GM12878 (cell line): ENCODE measurements around the gene NR1D1. TPM values are rescaled to one million over a fixed set of nuclear protein-coding genes. Genes with fewer than 3 reads are reported as not detected.
A peak's percentile ranks its signal among the peaks of the same experiment; 100 is the strongest.

Source experiments
- ATF3 ChIP-seq: IDR thresholded peaks from 2 replicates; pipeline ENCODE4 v1.6.1; 2011; ENCODE audit warnings: low read depth, mild to moderate bottlenecking, low read length, moderate library complexity, borderline replicate concordance; ENCODE audit errors: extremely low read depth
- ATF7 ChIP-seq: fragments of 450-650 bp; IDR thresholded peaks from 2 replicates; pipeline ENCODE4 v1.6.1; 2016; ENCODE audit warnings: low read depth, mild to moderate bottlenecking
- BCLAF1 ChIP-seq: fragments of 450-650 bp; IDR thresholded peaks from 2 replicates; pipeline ENCODE4 v1.6.1; 2017; ENCODE audit warnings: antibody characterized with exemption, mild to moderate bottlenecking, moderate library complexity
- E2F8 ChIP-seq: fragments of 450-650 bp; IDR thresholded peaks from 2 replicates; pipeline ENCODE4 v1.6.1; 2018; ENCODE audit warnings: mild to moderate bottlenecking, low read depth, moderate library complexity; ENCODE audit not compliant: partially characterized antibody
- ESRRA ChIP-seq: IDR thresholded peaks from 2 replicates; pipeline ENCODE4 v1.6.1; 2012; ENCODE audit warnings: mild to moderate bottlenecking, low read length, improper control_type of control experiment
- ETV6 ChIP-seq, 2 experiments: fragments of 450-650 bp in 1 of 2; IDR thresholded peaks in 1 of 2; conservative IDR thresholded peaks in 1 of 2; 2 replicates each; pipeline ENCODE4 v1.6.1; 2014; ENCODE audit warnings: antibody characterized with exemption in 1 of 2, borderline replicate concordance in 1 of 2, low read depth in 1 of 2, mild to moderate bottlenecking in 1 of 2, moderate library complexity in 1 of 2
- FOXM1 ChIP-seq: IDR thresholded peaks from 2 replicates; pipeline ENCODE4 v1.6.1; 2012; ENCODE audit warnings: low read depth, mild to moderate bottlenecking, inconsistent platforms, low read length, moderate library complexity
- HCFC1 ChIP-seq: fragments of 150-350 bp; IDR thresholded peaks from 2 replicates; pipeline ENCODE4 v1.6.1; 2014; ENCODE audit warnings: low read length
- HSF1 ChIP-seq: fragments of 150-350 bp; IDR thresholded peaks from 2 replicates; pipeline ENCODE4 v1.6.1; 2014; ENCODE audit warnings: mild to moderate bottlenecking, low read depth, low read length
- IKZF1 ChIP-seq: fragments of 450-650 bp; conservative IDR thresholded peaks from 2 replicates; pipeline ENCODE4 v1.6.1; 2017; ENCODE audit warnings: antibody characterized with exemption, mild to moderate bottlenecking
- IRF4 ChIP-seq: IDR thresholded peaks from 2 replicates; pipeline ENCODE4 v1.6.1; 2011; ENCODE audit warnings: low read depth, low read length
- JUND ChIP-seq: IDR thresholded peaks from 2 replicates; pipeline ENCODE4 v1.6.1; 2012; ENCODE audit warnings: low read depth, mild to moderate bottlenecking, low read length, improper control_type of control experiment, moderate library complexity
- MAX ChIP-seq: IDR thresholded peaks from 2 replicates; pipeline ENCODE4 v1.6.1; 2012; ENCODE audit warnings: low read depth, low read length, improper control_type of control experiment
- SIN3A ChIP-seq: IDR thresholded peaks from 2 replicates; pipeline ENCODE4 v1.6.1; 2012; ENCODE audit warnings: low read depth, low read length, improper control_type of control experiment
- SMARCA5 ChIP-seq: fragments of 450-650 bp; IDR thresholded peaks from 2 replicates; pipeline ENCODE4 v1.6.1; 2017; ENCODE audit warnings: mild to moderate bottlenecking
- TCF12 ChIP-seq: IDR thresholded peaks from 2 replicates; pipeline ENCODE4 v1.6.1; 2011; ENCODE audit warnings: low read depth, mild to moderate bottlenecking, low read length
- TCF3 ChIP-seq: IDR thresholded peaks from 2 replicates; pipeline ENCODE4 v1.6.1; 2012; ENCODE audit warnings: low read depth, mild to moderate bottlenecking, low read length, borderline replicate concordance; ENCODE audit not compliant: insufficient read depth
- USF1 ChIP-seq: IDR thresholded peaks from 2 replicates; pipeline ENCODE4 v1.6.1; 2011; ENCODE audit warnings: borderline replicate concordance, low read depth, mild to moderate bottlenecking, moderate library complexity, mixed read lengths, low read length; ENCODE audit not compliant: insufficient read depth; ENCODE audit errors: extremely low read length
- YBX1 ChIP-seq: fragments of 450-650 bp; IDR thresholded peaks from 2 replicates; pipeline ENCODE4 v1.6.1; 2016; ENCODE audit warnings: antibody characterized with exemption
- ZSCAN29 ChIP-seq: fragments of 450-650 bp; IDR thresholded peaks from 2 replicates; pipeline ENCODE4 v1.6.1; 2017; ENCODE audit warnings: mild to moderate bottlenecking, moderate library complexity
- polyA plus RNA-seq, 11 experiments: library from polyadenylated mRNA; depleted of rRNA in 4 of 11; unstranded in 6 of 11; stranded (reverse) in 5 of 11; fragments of >200 nt; fragmentation: Nextera tagmentation in 4 of 11; fragmentation: Illumina TruSeq in 1 of 11; extraction: Ambion mirVana in 4 of 11; extraction: Trizol in 1 of 11; gene quantifications; 1 replicate in 1 of 11; 2 replicates in 10 of 11; pipeline versions ENCODE4 v1.2.1 to v1.2.3, GENCODE V29; 2011 to 2016; ENCODE audit warnings: inconsistent platforms in 2 of 11, missing spikeins in 2 of 11, low read depth in 1 of 11
- total RNA-seq, 4 experiments: library from RNA; depleted of rRNA in 3 of 4; stranded (reverse); fragments of >200 nt in 3 of 4; fragmentation: Illumina TruSeq in 1 of 4; extraction: Trizol in 1 of 4; gene quantifications; 2 replicates each; pipeline versions ENCODE4 v1.2.1 to v1.2.3, GENCODE V29; 2013 to 2021

NR1D1 gene
- total and polyA plus RNA-seq, 10 of the 15 experiments (the other 5 are each of a cell fraction or from before 2014, with no cell fraction given) = 0.10 to 3.4 (median 0.94) TPM

GRCh38 chr17:40113110-40113906 lies 12.9 kb upstream of the NR1D1 start (continued):
- TF ChIP-seq HSF1 (no peak), TCF12 (peak; percentile 66; the same call in 1 of the 2 replicates), YBX1 (no peak), BCLAF1 (no peak), SMARCA5 (peak; percentile 50; the same call in 1 of the 2 replicates), FOXM1 (0 out of 2 replicates have a peak, but pooled peaks have one; percentile 35), E2F8 (peak; percentile 48), MAX (peak; percentile 99), USF1 (peak; percentile 92), ESRRA (no peak), ZSCAN29 (no peak), ATF7 (peak; percentile 38; the same call in 1 of the 2 replicates), JUND (no peak), SIN3A (peak; percentile 92; the same call in 1 of the 2 replicates), IRF4 (0 out of 2 replicates have a peak, but pooled peaks have one; percentile 29), IKZF1 (0 out of 2 replicates have a peak, but pooled peaks have one; percentile 28), ATF3 (peak; percentile 87), TCF3 (0 out of 2 replicates have a peak, but pooled peaks have one; percentile 49), HCFC1 (peak; percentile 49; the same call in 1 of the 2 replicates), ETV6 (conservative IDR thresholded peaks at IDR 0.05 in 1 of 2, IDR thresholded peaks at IDR 0.05 in 1 of 2; ENCODE audit: borderline replicate concordance in 1 of 2, low read depth in 1 of 2) (peak in 1 of 2 experiments; percentile 46; a peak in 1 of 4 replicates)
